Gastrocnemius medialis (tissue), 4 donors: Measurements from ENCODE around the gene HTR1D.

ENCODE experiments used
- CTCF ChIP-seq, 5 experiments: fragments of 450-650 bp in 3 of 5; fragments of 200-600 bp in 2 of 5; sonication (generic) in 2 of 5; IDR thresholded peaks in 4 of 5; conservative IDR thresholded peaks in 1 of 5; 1 replicate in 4 of 5; 2 replicates in 1 of 5; pipeline ENCODE4 v1.5.1; 2016 to 2019; ENCODE audit warnings: antibody characterized with exemption in 5 of 5, mild to moderate bottlenecking in 3 of 5, moderate library complexity in 3 of 5
- POLR2A ChIP-seq, 2 donors: fragments of 450-650 bp; IDR thresholded peaks; one replicate each; pipeline ENCODE4 v1.6.1; 2017; ENCODE audit warnings: antibody characterized with exemption in 2 of 2, mild to moderate bottlenecking in 2 of 2, moderate library complexity in 2 of 2

- TF ChIP-seq CTCF (IDR thresholded peaks at IDR 0.05 in 4 of 5, conservative IDR thresholded peaks at IDR 0.05 in 1 of 5) (no peak), POLR2A (IDR thresholded peaks at IDR 0.05) (no peak)
Measured at GRCh38 chr1:23148084-23148483, 69.2 kb downstream of the HTR1D start.
